ENCODE measurements around the gene EPN1. TPM values are rescaled to one million over a fixed set of nuclear protein-coding genes. Genes with fewer than 3 reads are reported as not detected.

EPN1 gene
- total and polyA plus RNA-seq, 9 of the 15 experiments (the other 6 are each of a cell fraction or from before 2014, with no cell fraction given), result 0.08 to 138 (median 12.7) TPM

- TF ChIP-seq, protein P1, sequence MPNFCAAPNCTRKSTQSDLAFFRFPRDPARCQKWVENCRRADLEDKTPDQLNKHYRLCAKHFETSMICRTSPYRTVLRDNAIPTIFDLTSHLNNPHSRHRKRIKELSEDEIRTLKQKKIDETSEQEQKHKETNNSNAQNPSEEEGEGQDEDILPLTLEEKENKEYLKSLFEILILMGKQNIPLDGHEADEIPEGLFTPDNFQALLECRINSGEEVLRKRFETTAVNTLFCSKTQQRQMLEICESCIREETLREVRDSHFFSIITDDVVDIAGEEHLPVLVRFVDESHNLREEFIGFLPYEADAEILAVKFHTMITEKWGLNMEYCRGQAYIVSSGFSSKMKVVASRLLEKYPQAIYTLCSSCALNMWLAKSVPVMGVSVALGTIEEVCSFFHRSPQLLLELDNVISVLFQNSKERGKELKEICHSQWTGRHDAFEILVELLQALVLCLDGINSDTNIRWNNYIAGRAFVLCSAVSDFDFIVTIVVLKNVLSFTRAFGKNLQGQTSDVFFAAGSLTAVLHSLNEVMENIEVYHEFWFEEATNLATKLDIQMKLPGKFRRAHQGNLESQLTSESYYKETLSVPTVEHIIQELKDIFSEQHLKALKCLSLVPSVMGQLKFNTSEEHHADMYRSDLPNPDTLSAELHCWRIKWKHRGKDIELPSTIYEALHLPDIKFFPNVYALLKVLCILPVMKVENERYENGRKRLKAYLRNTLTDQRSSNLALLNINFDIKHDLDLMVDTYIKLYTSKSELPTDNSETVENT (CRISPR knock-in tag; IDR thresholded peaks at IDR 0.05), result peak; percentile 51; the same call in 1 of the 2 replicates
- TF ChIP-seq, protein P2, sequence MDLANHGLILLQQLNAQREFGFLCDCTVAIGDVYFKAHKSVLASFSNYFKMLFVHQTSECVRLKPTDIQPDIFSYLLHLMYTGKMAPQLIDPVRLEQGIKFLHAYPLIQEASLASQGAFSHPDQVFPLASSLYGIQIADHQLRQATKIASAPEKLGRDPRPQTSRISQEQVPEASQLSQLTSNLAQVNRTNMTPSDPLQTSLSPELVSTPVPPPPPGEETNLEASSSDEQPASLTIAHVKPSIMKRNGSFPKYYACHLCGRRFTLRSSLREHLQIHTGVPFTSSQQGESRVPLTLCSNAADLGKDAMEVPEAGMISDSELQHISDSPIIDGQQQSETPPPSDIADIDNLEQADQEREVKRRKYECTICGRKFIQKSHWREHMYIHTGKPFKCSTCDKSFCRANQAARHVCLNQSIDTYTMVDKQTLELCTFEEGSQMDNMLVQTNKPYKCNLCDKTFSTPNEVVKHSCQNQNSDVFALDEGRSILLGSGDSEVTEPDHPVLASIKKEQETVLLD (IDR thresholded peaks at IDR 0.05), result peak; percentile 88
- TF ChIP-seq MTA1 (IDR thresholded peaks at IDR 0.05; ENCODE audit: borderline replicate concordance) (peak; percentile 87), CREM (IDR thresholded peaks at IDR 0.05; ENCODE audit: low read depth) (0 out of 2 replicates have a peak, but pooled peaks have one; percentile 4), ZNF280A (IDR thresholded peaks at IDR 0.05; ENCODE audit: low read depth, partially characterized antibody) (no peak), FOXJ2 (tag; IDR thresholded peaks at IDR 0.05) (0 out of 2 replicates have a peak, but pooled peaks have one; percentile 7), SIN3B (IDR thresholded peaks at IDR 0.05; ENCODE audit: low read depth) (peak; percentile 42; the same call in 1 of the 2 replicates), SMC3 (conservative IDR thresholded peaks at IDR 0.05; ENCODE audit: insufficient read depth, low read depth, low read length) (no peak), FUS (optimal IDR thresholded peaks at IDR 0.05; ENCODE audit: low read depth, low read length) (no peak), GABPA (tag; conservative IDR thresholded peaks at IDR 0.05; ENCODE audit: low read depth) (0 out of 2 replicates have a peak, but pooled peaks have one; percentile 14), ZNF232 (CRISPR knock-in tag; IDR thresholded peaks at IDR 0.05) (0 out of 2 replicates have a peak, but pooled peaks have one; percentile 57), POLR2G (IDR thresholded peaks at IDR 0.05; ENCODE audit: low read depth, low read length) (peak; percentile 81), EGR1 (conservative IDR thresholded peaks at IDR 0.05) (peak; percentile 99), CBFA2T2 (conservative IDR thresholded peaks at IDR 0.05) (no peak), TRIM24 (IDR thresholded peaks at IDR 0.05) (peak in 1 of 2 experiments; percentile 45; a peak in 1 of 4 replicates), AFF4 (CRISPR knock-in tag; IDR thresholded peaks at IDR 0.05) (no peak)
- TF ChIP-seq, protein P3, sequence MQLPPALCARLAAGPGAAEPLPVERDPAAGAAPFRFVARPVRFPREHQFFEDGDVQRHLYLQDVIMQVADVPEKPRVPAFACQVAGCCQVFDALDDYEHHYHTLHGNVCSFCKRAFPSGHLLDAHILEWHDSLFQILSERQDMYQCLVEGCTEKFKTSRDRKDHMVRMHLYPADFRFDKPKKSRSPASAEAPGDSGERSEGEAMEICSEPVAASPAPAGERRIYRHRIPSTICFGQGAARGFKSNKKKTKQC (CRISPR knock-in tag; IDR thresholded peaks at IDR 0.05), result peak; percentile 55; the same call in 1 of the 2 replicates
Measured at GRCh38 chr19:55647732-55648584, 27.1 kb upstream of the EPN1 start, which contains the start of gene CCDC106 (continued).
